ENCODE data around the gene ZNF74.
"Not testable (repeated sequence)": the region's sequence is repeated elsewhere in the genome, so short reads cannot be mapped to it uniquely, and the experiment has no call there.

ZNF74 gene

DNA sequence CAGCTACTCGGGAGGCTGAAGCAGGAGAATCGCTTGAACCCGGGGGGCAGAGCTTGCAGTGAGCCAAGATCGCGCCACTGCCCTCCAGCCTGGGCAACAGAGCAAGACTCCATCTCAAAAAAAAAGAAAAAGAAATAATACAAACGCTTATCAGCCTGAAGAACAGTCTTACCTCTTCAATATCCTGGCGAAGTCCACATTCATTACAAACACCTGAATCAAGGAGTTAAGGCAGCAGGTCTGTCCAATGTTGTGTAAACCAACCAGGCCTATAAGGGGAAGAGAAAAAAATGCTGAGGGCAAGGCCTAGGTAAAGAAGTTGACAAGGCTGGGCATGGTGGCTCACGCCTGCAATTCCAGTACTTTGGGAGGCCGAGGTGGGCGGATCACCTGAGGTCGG, 17.0 kb upstream of the ZNF74 start:
- not testable (repeated sequence) for DNase-seq

GRCh38 chr22:20378110-20378509, 15.8 kb upstream of the ZNF74 start:
- DNase-seq: no peak

GRCh38 chr22:20378684-20379083, 15.3 kb upstream of the ZNF74 start:
- DNase-seq: not testable (repeated sequence)

- DNase-seq: no peak
Observed at GRCh38 chr22:20380486-20380885, 13.5 kb upstream of the ZNF74 start.

DNA sequence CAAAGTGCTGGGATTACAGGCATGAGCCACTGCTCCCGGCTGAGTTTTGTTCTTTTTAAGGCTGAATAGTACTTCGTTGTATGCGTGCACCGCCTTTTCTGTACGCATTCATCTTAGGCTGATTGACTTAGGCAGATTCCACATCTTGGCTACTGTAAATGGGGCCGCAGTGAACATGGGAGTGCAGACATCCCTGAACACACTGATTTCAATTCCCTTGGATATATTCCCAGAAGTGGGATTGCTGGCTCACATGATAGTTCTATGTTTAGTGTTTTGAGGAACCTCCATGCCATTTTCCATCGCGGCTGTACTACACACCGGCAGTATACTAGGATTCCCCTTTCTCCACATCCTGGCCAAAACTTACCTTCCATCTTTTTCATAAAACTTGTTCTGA, 10.4 kb upstream of the ZNF74 start:
- no peak for DNase-seq

DNA sequence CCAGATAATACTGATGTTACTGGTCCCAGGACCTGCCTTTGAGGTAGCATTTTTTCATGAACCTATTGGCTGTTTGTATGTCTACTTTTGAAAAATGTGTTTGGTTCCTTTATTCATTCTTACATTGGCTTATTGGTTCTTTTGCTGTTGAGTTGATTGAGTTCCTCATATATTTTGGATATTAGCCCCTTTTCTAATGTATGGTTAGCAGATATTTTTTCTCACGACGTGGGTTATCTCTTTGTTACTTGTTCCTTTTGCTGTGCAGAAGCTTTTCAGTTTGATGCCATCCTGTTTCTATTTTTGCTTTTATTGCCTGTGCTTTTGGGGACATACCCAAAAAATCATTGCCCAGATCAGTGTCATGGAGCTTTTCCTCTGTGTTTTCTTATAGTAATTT, 9.8 kb upstream of the ZNF74 start:
- DNase-seq: no peak

DNA sequence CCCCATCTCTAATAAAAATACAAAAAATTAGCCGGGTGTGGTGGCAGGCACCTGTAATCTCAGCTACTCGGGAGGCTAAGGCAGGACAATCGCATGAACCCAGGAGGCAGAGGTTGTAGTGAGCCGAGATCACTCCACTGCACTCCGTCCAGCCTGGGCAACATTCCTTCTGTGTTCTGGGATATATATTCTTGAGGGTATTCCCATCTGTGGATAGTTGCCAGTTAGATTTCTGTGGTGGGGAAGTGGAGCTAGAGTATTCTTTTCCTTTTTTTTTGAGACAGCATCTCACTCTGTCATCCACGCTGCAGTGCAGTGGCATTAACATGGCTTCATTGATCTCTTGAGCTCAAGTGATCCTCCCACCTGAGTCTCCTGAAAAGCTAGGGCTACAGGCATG, 9.1 kb upstream of the ZNF74 start:
- no peak for DNase-seq

DNA sequence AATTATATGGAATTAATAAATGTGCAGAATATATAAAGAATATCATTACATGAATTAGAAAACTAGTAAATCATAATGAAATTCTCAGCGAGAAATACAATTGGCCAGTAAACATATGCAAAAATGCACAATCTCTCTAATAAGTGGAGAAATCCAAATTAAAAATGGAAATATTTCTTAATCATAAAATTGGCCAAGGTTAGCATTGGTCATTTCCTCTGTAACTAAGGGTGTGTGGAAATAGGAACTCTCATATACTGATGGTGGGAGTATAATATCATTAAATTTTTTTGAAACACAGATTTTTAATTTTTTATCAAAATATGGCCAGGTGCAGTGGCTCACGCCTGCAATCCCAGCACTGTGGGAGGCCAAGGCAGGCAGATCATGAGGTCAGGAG, 7.6 kb upstream of the ZNF74 start:
- DNase-seq: no peak

- no peak for DNase-seq
Observed at GRCh38 chr22:20386972-20387371, 7.0 kb upstream of the ZNF74 start.

- no peak for DNase-seq
Observed at GRCh38 chr22:20388200-20388599, 5.8 kb upstream of the ZNF74 start.

DNA sequence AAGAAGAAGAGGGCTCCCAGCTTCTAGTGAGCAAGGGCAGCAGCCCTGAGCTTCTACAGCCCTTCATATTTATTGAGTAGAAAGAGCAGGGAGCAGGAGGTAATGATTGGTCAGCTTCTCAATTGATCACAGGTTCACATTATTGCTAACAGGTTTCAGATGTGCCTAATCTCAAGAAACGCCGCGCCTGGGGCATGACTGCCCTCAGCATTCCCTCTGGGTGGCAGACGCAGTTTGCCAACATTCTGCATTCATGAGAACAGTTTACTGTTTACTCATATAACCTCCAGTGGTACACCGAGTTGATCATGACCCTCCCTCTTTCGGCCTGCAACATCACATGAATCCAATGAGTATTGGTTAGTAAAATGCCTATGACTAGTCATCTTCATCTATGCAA, 4.7 kb upstream of the ZNF74 start:
- DNase-seq: no peak

DNA sequence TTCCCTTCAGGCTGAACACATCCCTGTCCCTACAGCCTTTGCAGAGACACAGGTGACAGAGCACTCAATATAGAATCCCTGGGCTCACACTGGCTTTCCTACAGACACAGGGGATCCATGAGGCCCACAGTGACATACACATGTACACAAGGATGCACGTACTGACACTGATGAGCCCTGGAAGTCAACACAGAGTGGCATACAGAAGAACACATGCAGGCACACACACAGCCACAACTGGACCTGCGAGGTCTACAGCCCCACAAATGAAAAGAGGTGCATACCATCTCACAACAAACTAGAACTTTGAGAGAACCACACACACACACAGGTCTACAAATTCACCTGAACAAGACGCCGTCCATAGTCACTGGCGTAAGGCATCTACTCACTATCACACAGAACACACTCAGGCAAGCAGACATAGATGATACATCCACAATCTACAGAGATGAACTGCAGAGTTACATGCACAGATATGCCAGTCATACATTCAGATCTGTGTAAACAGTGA, 3.5 kb upstream of the ZNF74 start:
- no peak for DNase-seq

- no peak for DNase-seq
Observed at GRCh38 chr22:20391222-20391621, 2.7 kb upstream of the ZNF74 start.

GRCh38 chr22:20392365-20392881, 1.5 kb upstream of the ZNF74 start:
- not testable (repeated sequence) for DNase-seq

DNA sequence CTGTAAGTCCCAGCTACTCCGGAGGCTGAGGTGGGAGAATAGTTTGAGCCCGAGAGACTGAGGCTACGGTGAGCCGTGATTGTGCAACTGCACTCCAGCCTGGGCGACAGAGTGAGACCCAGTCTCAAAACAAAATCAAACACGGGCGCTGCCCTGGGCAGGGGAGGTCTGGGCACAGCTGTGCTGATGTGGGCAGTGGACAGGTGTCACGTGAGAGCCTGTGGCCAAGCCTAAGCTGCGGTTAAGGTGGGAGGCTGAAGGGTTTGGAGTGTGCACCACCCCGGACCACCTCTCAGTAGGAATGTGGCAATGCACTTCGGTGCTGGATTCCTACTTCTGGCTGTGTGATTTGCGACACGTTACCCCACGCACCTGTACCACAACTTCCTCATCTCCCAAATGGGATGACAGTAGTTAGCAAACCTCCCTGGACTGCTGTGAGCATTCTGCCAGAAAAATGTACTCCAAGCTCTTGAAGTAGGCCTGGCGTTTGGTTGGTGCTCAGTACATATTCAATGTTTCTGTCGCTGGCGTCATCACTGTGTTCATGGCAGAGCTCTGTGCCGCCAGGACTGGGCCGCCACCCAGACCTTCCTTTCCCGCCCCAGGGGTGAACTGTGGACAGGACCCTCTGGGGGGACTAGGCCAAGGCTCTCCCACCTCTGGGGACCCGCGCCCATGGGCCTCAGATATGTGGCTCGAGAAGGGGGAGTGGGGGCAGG, 807 bp upstream of the ZNF74 start:
- no peak for DNase-seq

GRCh38 chr22:20395181-20395906, 1.4 kb downstream of the ZNF74 start:
- DNase-seq: no peak

- DNase-seq: no peak
Observed at GRCh38 chr22:20395907-20396287, 1.9 kb downstream of the ZNF74 start.

GRCh38 chr22:20396639-20397038, 2.7 kb downstream of the ZNF74 start:
- no peak for DNase-seq

DNA sequence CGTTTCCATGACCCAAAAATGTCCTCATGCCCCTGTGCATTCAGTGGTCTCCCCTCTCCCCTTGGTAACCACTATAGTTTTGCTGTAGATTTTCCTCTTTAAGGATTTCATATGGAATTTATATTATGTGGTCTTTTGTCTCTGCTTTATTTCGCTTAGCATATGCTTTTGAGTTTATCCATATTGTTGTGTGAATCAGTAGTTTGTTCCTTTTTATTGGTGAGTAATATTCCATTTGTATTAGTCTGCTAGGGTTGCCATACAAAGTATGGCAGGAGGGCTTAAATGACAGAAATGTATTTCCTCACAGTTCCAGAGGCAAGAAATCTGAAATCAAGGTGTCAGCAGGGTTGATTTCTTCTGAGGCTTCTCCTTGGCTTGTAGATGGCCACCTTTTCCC, 3.5 kb downstream of the ZNF74 start:
- no peak for DNase-seq

DNA sequence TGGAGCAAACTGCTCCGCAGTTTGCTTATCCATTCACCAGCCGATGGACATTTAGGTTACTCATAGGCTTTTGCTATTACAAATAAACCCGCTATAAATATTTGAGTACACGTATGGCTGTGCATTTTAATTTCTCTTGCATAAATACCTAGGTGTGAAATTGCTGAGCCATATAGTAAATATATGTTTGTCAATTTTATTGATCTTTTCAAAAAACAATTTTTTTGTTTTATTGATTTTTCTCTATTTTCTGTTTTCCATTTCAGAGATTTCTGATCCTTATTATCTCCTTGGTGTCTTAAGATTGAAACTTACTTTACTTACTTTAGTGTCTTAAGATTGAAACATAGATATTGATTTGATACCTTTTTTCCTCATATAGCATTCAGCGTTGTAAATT, 4.5 kb downstream of the ZNF74 start:
- no peak for DNase-seq

DNA sequence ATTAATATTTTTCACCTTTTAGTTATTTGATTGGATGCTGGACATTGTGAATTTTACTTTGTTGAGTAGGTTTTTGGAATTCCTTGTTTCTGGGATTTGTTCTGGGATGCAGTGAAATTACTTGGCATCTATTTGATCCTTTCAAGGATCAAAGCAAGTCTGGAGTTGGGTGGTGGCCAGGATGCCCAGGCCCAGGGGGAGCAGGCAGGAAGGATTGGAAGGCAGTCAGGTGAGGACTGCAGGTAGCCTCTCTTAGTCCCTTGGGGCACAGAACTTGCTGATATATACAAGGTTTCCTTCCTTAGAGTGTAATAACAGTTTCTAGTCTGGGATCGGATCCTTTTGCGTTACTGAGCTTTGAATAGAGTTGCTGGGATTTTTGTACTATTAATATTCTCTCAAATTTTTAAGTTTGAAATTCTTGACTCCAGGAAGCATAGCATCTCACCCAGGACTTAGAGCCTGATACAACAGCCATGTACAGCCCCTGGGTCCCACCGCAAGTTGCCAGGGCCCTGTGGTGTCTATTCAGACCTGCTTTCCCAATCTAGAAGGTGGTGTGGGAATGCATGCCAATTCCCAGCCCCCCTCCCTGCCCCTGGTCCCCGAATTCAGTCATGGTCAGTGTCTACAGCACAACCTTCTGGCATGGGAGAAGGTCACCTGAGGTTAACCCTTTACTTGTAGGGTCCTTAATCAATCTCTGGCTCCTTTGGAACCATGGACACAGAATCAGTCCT, 6.1 kb downstream of the ZNF74 start:
- no peak for DNase-seq

GRCh38 chr22:20400606-20401375, 6.8 kb downstream of the ZNF74 start:
- DNase-seq: no peak

Measured in stimulated activated CD4-positive, alpha-beta T cell treated with anti-CD3 and anti-CD28 coated beads, Interleukin-12 subunit alpha, Interleukin-12 subunit beta, amount 100 ng/mL, for 4 hours (primary cell).